CD4-positive, alpha-beta T cell treated with Interleukin-15 for 1 hour (primary cell): ENCODE data around the gene ITGA8.
A peak's percentile ranks its signal among the peaks of the same experiment; 100 is the strongest.
"Not testable (repeated sequence)": the region's sequence is repeated elsewhere in the genome, so short reads cannot be mapped to it uniquely, and the experiment has no call there.

Experiments
- DNase-seq: peaks from one replicate; pipeline ENCODE4 v3.0.0-alpha.2; 2020

Gene ITGA8

DNA sequence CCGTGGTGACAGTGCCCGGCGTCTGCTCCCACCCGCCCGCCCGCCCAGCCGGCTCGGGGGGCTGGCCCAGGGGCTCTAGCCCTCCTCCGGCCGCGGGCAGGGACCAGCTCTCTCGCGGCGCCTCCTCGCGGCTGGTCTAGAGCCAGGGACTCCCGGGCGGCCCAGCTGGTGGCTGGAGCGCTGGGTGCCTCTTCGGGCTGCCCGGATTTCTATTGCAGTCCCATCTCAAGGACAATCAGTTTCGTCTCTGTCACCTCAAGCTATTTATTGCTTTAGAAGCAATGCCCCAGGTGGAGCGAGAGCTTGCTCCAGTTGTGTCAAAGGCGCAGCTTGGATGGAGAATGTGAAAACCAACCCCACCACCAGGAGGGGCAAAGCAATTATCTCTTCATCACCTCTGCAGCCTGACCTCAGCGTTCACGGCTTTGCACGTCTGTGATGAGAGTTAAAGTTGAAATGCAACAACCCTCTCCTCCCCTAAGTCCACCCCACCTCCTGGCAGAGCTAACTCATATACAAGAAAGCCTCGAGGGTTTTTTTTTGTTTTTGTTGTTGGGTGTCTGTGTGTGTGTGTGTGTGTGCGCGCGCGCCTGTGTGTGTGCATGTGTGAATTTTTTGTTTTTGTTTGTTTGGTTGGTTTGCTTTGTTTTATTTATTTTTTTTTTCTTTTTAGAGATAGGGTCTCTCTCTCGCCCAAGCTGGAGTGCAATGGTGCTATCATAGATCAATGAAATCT lies at the start of gene ITGA8:
ITGA8 (minus strand) TSS at position 24 of the 736 bp plus-strand sequence. CDS start 151 bp downstream, outside the sequence.
- no peak for DNase-seq

DNA sequence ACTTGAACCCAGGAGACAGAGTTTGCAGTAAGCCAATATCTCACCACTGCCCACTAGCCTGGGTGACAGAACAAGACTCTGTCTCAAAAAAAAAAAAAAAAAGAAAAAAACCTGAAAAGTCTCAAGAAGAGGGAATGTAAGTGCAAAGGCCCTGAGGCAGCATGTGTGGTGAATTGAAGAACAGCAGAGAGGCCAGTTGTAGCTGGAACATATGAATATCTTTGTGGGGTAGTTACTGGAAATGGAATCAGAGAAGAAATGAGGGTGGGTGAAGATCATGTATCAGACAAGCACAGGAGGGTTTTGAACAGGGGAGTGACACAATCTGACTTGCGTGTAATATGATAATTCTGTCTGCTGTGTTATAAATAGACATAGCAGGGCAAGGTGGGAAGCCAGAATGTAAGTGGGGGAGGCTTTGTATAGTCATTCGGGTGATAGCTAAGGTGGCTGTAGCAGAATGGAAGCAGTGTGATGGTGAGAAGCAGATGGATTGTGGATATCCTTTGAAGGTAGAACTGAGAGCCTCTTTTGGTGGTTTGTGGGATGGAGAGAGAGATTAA lies 45.3 kb upstream of the ITGA8 start:
- no peak for DNase-seq

DNA sequence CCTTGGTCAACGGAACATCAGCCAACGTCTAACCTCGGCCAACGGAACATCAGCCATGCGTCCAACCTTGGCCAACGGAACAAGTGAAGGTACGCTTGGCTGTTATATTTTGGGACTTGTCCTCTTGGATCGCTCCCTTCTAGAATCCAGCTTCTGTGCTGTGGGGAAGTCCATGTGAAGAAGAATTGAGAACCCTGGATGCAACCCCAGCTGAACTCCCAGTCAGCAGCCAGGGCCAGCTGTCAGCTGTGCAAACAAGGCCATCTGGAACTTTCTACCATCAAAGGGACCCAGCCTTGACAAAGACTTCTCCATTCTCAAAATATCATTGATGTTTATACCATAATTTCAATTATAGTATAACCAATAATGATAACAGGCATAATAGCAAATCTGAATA lies 43.3 kb upstream of the ITGA8 start:
- DNase-seq: no peak

DNA sequence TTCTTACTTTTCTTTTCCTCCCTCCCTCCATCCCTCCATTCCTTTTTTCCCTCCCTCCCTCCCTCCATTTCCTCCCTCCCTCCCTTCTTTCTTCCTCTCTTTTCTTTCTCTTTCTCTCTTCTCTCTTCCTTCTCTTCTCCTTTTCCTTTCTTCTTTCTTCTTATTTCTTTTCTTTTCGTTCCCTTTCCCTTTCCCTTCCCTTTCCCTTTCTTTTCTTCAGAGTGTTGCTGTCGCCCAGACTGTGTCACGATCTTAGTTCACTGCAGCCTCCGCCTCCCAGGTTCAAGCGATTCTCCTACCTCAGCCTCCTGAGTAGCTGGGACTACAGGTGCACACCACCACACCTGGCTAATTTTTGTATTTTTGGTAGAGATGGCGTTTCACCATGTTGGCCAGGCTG lies 42.5 kb upstream of the ITGA8 start:
- not testable (repeated sequence) for DNase-seq

DNA sequence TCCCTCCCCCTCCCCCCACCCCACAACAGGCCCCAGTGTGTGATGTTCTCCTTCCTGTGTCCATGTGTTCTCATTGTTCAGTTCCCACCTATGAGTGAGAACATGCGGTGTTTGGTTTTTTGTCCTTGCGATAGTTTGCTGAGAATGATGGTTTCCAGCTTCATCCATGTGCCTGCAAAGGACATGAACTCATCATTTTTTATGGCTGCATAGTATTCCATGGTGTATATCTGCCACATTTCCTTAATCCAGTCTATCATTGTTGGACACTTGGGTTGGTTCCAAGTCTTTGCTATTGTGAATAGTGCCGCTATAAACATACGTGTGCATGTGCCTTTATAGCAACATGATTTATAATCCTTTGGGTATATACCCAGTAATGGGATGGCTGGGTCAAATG lies 41.5 kb upstream of the ITGA8 start:
- DNase-seq: not testable (repeated sequence)

DNA sequence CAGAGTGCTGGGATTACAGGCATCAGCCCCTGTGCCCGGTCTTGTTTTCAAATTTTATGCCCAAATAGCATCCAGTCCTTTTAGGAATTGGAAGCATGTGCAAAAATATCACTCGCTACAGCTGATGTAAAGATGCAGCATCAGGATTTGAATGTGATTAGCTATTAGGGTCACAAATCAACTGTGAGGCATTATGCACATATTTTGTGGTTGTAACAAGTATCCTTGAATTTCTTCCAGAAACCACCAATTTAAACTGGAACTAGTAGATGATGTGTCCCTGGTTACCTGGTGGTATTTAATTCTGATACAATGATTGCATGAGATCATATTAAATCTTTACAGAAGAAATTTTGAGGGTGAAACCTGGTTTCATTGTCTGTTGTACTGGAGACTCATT lies 41.0 kb upstream of the ITGA8 start:
- DNase-seq: no peak

DNA sequence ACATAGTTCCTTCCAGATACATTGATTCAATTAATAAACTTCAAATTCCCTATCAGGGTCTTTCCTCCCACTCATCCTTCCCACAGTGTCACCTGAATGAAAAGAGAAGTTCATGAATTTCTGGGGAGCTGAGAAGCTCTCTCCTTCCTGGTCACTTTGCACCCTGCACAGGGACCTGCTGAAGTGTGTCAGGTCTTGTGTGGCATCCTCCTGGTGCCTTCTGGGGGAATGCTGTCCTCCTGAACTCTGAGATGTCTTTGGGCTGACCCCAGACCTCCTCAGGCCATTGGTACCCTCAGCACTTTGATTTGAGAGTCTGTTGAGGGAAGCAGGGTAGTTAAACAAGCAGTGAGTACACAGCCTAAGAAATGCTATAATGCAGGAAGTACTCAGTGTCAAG lies 39.5 kb upstream of the ITGA8 start:
- no peak for DNase-seq

DNA sequence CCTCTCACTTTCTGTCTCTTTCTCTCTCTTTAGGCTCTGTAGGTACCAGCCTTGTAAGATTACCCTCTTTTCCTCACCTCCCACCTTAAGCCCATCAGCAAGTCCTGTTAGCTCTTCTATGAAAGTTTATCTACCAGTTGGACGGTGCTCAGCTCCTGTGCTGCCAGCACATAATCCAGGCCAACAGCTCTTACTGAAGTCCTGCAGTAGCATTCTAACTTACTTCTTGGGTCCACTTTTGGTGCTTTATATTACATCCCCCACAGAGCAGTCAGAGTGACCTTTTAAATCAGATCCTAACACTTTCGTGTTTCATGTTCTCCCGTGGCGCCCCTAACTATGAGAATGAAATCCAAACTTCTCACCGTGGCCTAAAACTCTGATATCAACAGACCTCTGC lies 38.9 kb upstream of the ITGA8 start:
- no peak for DNase-seq

DNA sequence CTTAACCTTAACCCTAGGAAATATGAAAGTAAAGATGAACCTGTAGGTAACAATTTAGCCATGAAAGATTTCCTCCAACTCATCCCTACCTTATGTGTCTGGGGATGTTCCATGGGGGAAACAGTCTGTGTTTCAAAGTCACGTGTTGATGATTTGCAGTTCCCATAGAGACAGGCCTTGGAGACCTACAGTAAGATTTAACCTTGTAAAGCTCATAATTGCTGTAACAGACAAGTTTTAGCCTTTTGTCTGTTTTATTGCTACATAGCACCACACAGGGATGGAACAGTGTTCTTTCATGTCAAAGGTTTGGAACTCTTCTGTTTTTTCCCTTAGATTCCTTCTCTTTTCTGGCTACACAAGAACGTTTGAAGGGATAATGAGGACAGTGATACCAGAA lies 35.2 kb upstream of the ITGA8 start:
- no peak for DNase-seq

DNA sequence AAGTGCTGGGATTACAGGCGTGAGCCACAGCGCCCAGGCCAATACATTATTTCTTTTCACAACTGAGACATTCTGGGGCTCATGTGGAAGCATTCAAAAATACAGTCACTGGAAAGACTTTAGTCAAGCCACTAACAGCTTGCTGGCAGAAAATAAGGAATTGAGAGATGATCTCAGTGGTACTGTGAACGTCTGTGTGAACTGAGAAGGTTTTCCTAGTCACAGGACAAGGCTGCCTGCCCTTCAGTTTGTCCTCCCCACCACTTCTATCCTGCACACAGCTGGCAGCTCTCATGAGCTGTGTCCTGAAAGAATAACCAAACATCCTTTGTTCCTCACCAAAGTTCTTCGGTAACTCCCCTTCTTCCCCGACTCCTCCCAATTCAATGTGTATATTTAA lies 31.3 kb upstream of the ITGA8 start:
- DNase-seq: no peak

DNA sequence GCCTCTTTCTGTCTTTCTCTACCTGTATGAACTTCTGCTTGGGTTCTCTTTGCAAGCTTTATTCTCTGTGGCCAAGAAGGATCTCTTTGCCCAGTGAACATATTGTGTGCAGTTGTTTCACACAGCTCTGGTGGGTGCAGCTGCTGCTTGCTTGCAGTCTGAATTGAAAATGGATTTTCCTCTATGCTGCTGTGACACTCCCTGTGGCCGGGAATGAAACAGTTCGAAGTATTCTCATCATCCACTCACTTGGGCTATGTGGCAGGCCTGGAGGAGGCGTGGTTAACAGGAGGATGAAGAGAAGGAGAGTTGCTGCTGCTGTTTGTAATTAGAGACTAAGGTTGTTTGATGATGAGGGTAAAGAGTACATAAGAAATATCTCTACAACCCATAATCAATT lies 28.4 kb upstream of the ITGA8 start:
- DNase-seq: no peak

DNA sequence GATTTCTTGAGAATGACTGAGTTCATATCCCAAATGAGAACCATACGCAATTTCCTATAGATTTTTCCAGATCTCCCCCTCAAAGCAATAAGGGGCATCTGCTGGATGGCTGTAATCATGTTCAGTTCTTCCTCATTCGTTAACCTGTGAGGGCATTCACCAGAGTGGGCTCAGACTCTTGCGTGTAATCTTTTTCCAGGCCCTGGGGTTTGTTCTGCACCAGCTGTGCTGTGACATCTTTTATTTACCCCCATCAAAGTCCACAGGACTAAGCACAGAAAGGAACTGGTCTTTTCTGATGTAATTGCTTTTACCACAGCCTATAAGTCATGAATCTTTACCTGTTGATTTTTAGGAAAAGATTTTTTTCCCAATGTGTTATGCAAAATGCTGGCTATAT lies 27.9 kb upstream of the ITGA8 start:
- no peak for DNase-seq

DNA sequence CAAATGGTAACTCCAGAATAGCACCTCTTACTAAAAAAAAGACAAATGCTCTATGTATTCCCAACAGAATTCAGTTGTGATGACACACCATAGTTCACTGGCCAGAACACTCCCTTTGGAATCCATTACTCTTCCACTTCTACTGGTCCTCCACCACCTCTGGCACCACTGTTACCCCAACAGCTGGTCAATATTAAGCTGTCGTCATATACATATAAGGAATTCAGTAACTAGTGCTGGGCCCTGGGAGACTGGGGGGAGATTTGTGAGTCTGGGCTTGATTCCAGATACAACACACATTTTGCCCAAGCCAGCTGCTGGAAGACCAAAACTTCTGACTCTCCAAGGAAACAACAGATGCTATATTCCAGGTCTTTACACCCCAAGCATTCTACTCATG lies 26.0 kb upstream of the ITGA8 start:
- no peak for DNase-seq

DNA sequence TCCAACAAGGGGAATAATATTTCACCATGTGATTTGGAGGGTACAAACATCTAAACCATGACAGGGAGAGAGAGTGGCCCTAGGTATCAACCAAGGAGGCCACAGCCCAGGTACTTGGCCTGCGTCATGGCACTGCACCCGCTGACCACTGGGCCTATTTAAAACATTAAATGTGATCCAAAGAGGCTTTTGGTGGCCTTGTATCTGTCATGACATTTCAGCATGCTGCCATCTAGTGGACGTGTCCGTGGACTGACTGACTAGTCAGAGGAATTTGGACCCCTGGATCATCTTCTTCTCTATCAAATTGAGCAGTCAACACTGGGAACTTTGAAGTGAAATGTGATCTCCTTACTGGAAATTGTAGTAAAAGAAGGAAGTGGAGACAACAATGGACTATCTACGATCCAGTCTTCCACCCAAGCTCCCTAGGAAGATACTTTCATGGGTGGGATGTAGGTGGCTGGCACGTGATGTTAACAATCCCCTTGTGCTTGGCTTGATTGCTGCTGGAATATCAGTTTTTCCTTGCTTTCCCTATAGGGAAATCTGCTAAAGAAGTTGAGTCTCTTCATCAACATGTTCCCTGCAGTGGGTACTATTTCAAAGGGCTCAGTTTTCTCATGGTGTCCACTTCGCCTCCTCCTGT lies 24.6 kb upstream of the ITGA8 start:
- DNase-seq: peak; percentile 18

DNA sequence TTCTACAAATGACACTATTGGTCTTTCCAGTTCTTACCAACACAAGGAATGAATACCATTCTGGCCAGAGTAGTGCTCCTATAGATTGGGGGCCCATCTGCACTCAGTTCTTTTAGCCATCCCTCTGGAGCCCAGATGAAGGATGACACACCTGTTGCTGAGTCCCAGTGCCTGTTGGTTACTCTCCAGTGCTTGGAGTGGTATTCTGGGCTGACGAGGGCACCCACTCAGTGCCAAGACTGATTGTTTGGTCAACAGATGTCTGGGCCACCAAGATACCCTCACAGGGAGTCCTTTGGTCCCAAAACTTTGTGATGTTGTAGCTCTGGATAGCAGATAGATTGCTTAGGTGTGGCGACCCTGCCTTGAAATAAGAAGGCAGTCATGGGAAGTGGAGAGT lies 23.7 kb upstream of the ITGA8 start:
- DNase-seq: no peak

DNA sequence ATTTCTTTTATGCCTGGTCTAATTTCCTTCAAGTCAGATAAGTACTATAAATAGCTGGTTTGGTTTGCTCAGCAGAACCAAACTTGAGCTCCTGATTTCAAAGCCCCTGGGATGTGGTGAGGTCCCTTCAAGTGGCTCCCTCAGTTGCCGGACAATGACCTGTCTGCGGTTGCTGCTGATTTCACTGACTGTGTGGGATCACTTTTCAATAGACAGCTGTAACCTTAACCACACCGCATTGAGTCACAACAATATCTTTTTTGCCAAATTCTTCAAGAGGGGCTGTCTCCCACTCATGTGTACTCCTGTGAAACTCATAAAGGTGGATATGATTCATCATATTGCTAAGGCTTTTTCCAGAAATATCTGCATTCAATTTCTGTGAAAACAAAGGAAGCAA lies 23.1 kb upstream of the ITGA8 start:
- no peak for DNase-seq

DNA sequence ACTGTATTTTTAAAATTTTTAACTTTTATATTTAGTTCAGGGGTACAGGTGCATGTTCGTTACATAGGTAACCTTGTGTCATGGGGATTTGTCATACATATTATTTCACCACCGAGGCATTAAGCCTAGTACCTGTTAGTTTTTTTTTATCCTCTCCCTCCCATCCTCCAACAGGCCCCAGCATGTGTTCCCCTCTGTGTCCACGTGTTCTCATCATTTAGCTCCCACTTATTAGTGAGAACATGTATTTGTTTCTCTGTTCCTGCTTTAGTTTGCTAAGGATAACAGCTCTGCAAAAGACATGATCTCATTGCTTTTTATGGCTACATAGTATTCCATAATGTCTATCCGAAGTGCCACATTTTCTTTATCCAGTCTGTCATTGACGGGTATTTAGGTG lies 22.4 kb upstream of the ITGA8 start:
- DNase-seq: no peak

DNA sequence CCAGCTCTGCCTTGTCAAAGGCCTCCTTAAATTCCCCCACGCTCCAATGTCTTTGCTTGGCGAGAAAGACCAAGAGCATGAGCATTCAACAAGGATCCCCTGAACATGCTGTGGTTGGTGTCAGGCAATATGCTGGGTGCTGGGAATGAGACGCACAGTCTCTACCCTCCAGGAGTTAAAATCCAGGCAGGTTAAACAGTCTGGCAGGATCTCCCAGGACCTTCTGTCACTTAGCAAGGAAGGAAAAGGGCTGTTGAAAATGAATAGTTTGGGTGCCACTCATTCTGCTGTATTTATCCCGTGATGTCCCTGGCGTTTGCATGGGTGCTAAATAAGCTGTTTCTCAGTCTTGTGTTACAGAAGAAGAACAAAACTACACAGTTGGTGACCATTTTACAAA lies 21.9 kb upstream of the ITGA8 start:
- no peak for DNase-seq

DNA sequence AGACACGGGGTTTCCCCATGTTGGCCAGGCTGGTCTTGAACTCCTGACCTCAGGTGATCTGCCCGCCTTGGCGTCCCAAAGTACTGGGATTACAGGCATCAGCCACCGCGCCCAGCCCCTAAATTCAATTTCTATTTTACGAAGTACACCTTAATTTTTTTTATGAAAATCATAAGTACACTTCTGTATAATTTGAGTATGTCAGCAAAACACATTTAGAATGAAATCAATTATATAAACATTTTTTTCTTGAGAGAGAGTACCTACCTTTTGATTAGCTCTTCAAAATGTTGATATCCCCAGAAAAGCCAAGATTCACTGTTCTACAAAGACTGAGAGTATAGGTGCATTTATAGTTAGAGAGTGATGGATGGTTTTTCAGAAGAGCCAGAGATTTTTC lies 20.5 kb upstream of the ITGA8 start:
- no peak for DNase-seq

DNA sequence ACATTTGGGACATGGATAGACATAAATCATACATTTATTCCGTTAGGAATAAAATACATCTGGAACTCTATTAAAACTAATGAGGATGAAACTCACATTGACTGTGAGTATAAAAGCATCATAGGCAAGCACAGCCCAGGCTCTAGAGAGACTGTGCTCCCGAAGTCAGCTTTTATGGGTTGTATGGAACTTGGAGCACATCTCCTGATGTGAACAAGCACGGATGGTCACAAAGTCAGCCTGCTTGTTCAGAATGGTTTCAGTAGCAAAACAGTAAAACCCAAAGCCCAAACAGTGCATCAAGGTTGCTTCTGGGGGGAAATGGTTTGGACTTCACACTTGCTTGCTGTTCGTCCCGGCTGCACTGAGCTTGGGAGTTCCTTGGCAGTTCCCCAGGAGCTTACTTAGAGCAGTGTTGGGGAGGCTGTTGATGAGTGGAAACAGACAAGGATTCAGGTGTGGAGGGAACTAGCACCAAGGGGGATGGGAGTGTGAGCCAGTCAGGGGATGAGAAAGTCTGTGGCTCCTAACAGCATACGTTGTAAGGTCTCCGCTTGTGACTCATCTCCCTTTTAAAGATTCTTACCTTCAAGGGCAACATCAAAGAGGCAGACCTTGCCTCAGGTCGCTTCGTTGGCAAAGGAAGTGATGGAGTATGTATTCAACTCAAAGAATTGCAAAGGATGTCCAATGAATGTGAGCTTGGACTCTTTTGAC lies 19.7 kb upstream of the ITGA8 start:
- no peak for DNase-seq

DNA sequence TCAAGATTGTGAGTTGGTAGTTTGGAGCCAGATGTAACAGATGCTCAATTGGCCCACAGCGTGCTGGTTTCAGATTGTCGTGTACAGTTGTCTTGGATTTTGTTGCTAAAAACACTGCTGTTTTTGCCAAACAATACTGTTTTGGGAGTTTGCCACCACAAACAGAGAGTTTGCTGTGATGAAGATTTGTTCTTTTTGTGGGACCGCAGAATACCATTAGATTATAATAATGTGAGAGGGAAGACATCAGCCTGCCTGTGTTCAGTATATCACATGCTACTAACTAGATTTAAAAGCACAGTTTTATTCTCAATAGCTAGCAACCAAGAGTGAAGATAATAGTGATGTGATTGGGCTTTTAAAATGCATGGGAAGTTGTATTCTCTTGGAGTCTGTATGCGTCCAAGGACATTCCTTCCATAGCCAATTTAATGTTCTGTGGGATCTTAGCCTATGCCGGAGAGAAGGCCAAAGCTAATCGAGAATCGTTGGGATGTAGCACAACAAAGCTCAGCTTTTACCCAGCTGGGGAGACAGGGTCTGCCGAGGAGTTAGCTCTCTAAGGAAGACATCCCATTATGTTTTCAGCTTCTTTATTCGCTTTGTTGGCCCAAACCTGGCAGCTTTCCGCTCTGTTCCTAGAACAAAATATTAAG lies 18.7 kb upstream of the ITGA8 start:
- DNase-seq: no peak

DNA sequence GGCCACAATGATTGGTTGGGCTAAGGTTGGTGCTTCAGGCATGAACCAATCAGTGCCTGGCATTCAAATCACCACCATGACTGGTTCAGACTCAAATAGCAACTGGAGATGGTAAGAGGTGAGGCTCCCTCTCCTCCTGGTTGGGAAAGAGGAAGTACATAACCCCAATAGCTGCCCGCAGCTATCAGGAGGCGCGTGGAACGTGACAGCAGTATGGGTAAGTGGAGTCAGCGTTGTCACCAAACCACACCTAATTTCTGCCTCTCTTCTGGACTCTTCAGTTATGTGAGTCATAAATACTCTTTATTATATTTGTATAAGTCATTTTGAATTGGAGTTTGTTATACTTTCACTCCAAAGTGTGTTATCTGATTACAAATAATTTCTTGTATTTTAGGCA lies 17.9 kb upstream of the ITGA8 start:
- no peak for DNase-seq

DNA sequence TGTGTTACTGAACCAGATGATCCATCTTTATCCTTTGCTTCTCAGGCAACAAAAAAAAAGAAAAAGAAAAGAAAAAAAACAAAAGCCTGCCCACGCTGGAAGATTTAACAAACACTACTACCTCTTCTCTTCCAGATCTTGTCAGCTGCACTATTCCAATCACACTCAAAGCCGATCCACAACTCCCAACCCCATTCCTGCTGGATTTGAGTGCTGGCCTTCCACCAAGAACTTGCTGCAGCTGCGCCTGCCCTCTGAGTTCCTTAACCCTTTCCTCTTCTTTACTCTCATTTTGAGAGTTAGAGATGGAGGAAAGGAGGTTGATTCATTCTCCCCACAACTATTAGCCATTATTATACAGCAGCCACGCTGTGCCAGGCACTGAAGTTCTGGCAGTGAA lies 16.0 kb upstream of the ITGA8 start:
- DNase-seq: no peak
